H1 (cell line): ENCODE measurements around the gene ZNF407. TPM values are rescaled to one million over a fixed set of nuclear protein-coding genes. Genes with fewer than 3 reads are reported as not detected.

ENCODE experiments used
- CREB1 ChIP-seq: IDR thresholded peaks from 2 replicates; pipeline ENCODE4 v1.6.1; 2012; ENCODE audit warnings: inconsistent platforms
- RBBP5 ChIP-seq: IDR thresholded peaks from 2 replicates; pipeline ENCODE4 v1.7.1; 2012; ENCODE audit warnings: low read depth, mild to moderate bottlenecking, inconsistent platforms, low read length, moderate library complexity, borderline replicate concordance
- TAF7 ChIP-seq: optimal IDR thresholded peaks from 2 replicates; pipeline ENCODE3; 2011; ENCODE audit warnings: low read depth, mild to moderate bottlenecking, inconsistent platforms, low read length, moderate library complexity, borderline replicate concordance
- polyA plus RNA-seq, 7 experiments: library from polyadenylated mRNA; depleted of rRNA in 3 of 7; stranded (reverse) in 5 of 7; unstranded in 2 of 7; fragments of >200 nt in 5 of 7; fragments of 200-250 nt in 2 of 7; gene quantifications; 1 replicate in 5 of 7; 2 replicates in 1 of 7; 4 replicates in 1 of 7; pipeline versions ENCODE4 v1.2.1 to v1.2.3, GENCODE V29; 2011 to 2013; ENCODE audit warnings: missing spikeins in 2 of 7, mixed read lengths in 2 of 7
- total RNA-seq: library from RNA; stranded (reverse); fragmentation: NEBNext Ultra II Directional; extraction: Animal tissue kit (Norgen Biotek cat#: 25700); gene quantifications from 2 replicates; pipeline ENCODE4 v1.2.1, GENCODE V29; 2021
- TF ChIP-seq, protein P1 (sequence below): IDR thresholded peaks from 2 replicates; pipeline ENCODE4 v1.6.1; 2012; ENCODE audit warnings: inconsistent platforms

ZNF407 gene
- total and polyA plus RNA-seq, 2 of the 8 experiments (the other 6 are each of a cell fraction or from before 2014, with no cell fraction given): 1.5 to 6.8 TPM

GRCh38 chr18:75072672-75073371 lies 475.2 kb downstream of the ZNF407 start (continued):
- no peak for TF ChIP-seq TAF7
- no peak for TF ChIP-seq RBBP5
- TF ChIP-seq, protein P1, sequence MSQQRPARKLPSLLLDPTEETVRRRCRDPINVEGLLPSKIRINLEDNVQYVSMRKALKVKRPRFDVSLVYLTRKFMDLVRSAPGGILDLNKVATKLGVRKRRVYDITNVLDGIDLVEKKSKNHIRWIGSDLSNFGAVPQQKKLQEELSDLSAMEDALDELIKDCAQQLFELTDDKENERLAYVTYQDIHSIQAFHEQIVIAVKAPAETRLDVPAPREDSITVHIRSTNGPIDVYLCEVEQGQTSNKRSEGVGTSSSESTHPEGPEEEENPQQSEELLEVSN: no peak
- TF ChIP-seq CREB1: no peak
